HUDEP-2 (cell line): ENCODE results near the gene ZGPAT.

Source experiments
- DNase-seq, 76 experiments: peaks; one replicate each; lab custom pipeline; 2025; ENCODE audit not compliant: unreplicated experiment in 76 of 76; lab: John Stamatoyannopoulos, UW

ZGPAT gene

GRCh38 chr20:63678071-63678470, 29.8 kb upstream of the ZGPAT start:
- no peak for DNase-seq

GRCh38 chr20:63678667-63679465, 29.0 kb upstream of the ZGPAT start:
- no peak for DNase-seq

GRCh38 chr20:63679799-63680305, 28.0 kb upstream of the ZGPAT start:
- no peak for DNase-seq

- no peak for DNase-seq
Observed at GRCh38 chr20:63680427-63680826, 27.4 kb upstream of the ZGPAT start.

- DNase-seq, result no peak
Observed at GRCh38 chr20:63680857-63681608, 26.8 kb upstream of the ZGPAT start.

GRCh38 chr20:63681609-63682142, 26.2 kb upstream of the ZGPAT start:
- no peak for DNase-seq

GRCh38 chr20:63682384-63683139, 25.3 kb upstream of the ZGPAT start:
- DNase-seq, result no peak

GRCh38 chr20:63685269-63686026, 22.4 kb upstream of the ZGPAT start:
- no peak for DNase-seq

- no peak for DNase-seq
Observed at GRCh38 chr20:63686094-63686491, 21.7 kb upstream of the ZGPAT start.

GRCh38 chr20:63686492-63687321, 21.1 kb upstream of the ZGPAT start:
- no peak for DNase-seq

GRCh38 chr20:63687419-63688178, 20.2 kb upstream of the ZGPAT start:
- no peak for DNase-seq

GRCh38 chr20:63688228-63689045, 19.4 kb upstream of the ZGPAT start:
- DNase-seq, result no peak

- no peak for DNase-seq
Observed at GRCh38 chr20:63689046-63690002, 18.5 kb upstream of the ZGPAT start.

- DNase-seq, result no peak
Observed at GRCh38 chr20:63690003-63690897, 17.6 kb upstream of the ZGPAT start.

- DNase-seq, result no peak
Observed at GRCh38 chr20:63690898-63691710, 16.7 kb upstream of the ZGPAT start.
